Stromal cell of bone marrow (primary cell): Measurements from ENCODE around the gene OR4F15.
A peak's percentile ranks its signal among the peaks of the same experiment; 100 is the strongest.

ENCODE experiments used
- DNase-seq: peaks from one replicate; pipeline ENCODE4 v3.0.0-alpha.2; 2012; ENCODE audit warnings: low read depth

The OR4F15 gene

GRCh38 chr15:101804375-101804774, 7.6 kb upstream of the OR4F15 start:
- DNase-seq, result no peak

GRCh38 chr15:101804941-101805340, 7.1 kb upstream of the OR4F15 start:
- no peak for DNase-seq

DNA sequence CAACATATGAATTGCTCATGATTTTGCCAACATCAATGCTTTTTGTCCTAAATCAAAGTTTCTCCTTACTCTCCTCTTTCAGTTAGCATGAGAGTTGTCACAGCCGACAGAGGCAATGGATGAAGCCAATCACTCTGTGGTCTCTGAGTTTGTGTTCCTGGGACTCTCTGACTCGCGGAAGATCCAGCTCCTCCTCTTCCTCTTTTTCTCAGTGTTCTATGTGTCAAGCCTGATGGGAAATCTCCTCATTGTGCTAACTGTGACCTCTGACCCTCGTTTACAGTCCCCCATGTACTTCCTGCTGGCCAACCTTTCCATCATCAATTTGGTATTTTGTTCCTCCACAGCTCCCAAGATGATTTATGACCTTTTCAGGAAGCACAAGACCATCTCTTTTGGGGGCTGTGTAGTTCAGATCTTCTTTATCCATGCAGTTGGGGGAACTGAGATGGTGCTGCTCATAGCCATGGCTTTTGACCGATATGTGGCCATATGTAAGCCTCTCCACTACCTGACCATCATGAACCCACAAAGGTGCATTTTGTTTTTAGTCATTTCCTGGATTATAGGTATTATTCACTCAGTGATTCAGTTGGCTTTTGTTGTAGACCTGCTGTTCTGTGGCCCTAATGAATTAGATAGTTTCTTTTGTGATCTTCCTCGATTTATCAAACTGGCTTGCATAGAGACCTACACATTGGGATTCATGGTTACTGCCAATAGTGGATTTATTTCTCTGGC, 6.2 kb upstream of the OR4F15 start:
- DNase-seq, result no peak

GRCh38 chr15:101807345-101807945, 4.6 kb upstream of the OR4F15 start:
- DNase-seq, result peak; percentile 28

DNA sequence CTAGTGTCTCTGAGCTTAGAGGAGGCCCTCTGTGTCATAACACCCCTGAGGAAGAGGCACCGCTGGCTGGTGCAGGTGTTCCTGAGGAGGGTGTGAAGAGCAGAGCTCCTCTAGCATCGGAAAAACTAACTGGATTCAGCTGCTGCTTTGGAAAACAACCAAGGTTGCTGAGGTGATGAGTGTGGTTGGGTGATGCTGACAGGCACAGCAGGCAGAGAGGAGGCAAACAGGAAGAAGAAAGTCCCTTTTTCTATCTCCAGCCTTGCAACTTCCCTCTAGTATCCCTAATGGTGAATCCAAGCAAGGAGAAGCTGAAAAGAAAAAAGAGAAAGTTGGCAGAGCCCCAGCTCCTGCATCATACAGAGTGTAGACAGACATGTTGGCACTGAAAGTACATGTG, 3.8 kb upstream of the OR4F15 start:
- DNase-seq, result peak; percentile 6

- no peak for DNase-seq
Measured at GRCh38 chr15:101810456-101810855, 1.5 kb upstream of the OR4F15 start.

GRCh38 chr15:101810876-101811275, 1.1 kb upstream of the OR4F15 start:
- DNase-seq, result no peak

DNA sequence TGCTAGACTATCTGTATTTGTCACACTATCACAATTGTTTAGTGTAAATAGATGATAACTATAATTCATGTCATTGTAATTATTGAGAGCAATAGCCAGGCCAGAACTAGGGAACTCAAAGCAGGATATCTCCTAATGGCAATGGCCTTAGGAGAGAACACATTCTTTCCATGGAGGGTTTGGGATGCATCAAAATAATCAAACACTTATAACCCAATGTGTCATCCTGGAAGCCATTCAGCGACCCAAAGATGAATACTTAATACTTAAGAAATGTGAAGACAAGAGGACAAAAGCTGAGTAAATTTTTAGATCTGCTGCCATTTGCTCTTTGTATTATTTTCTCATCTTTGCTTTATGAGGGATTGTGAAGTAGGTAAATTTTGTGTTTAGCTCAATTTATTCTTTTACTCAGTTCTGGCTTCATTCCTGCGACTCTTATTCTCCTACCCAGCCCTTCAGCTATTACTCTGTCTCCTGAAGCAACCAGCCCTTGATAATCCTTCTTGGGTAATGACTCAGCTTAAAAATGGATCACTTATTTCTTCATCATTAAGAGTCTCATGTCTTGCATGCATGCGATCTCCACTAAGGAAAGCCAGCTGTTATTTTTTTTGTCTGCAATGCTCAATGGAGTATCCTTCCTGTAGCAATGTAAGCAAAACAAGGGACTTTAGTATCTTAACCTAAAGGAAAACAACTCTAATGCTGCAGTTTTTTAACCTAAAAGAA, 2.0 kb downstream of the OR4F15 start:
- peak; percentile 12 for DNase-seq

DNA sequence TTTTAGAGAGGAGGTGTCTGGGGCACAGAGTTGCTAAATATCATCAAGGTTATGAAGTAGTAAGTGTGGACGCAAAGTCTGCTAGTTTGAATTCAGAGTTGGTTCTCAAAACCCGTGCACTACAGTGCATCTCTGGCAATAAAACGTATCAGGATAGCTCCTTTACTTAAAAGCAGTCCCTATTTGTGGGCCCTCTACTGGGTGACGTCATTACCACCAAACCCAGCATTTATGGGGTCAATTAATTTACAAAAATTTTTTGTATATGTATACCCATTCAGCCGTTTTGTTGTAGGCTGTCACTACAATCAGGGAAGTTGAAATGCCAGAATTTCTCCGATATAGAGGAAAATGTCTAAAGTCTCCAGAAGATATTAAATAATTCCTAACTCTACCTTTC, 8.8 kb downstream of the OR4F15 start:
- DNase-seq, result no peak

DNA sequence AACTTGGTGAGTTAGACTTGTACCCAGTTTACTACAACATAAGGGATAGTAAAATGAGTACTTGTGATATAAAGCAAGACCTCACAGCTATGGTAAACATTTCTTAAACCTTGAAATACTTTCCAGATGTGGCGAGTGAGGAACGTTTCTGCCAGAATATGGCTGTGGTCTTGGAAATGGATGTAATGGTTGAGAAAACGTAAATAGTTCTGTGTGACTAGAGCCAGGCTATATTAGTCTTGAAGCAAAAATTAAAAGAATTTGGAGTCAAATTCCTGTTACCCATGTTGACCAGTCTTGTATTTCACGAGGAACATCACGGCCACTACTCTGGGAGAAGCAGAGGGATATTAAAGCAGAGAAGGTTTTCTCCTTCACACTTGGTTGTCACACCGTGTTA, 15.3 kb downstream of the OR4F15 start:
- DNase-seq, result no peak

- no peak for DNase-seq
Measured at GRCh38 chr15:101828774-101829173, 16.8 kb downstream of the OR4F15 start.

DNA sequence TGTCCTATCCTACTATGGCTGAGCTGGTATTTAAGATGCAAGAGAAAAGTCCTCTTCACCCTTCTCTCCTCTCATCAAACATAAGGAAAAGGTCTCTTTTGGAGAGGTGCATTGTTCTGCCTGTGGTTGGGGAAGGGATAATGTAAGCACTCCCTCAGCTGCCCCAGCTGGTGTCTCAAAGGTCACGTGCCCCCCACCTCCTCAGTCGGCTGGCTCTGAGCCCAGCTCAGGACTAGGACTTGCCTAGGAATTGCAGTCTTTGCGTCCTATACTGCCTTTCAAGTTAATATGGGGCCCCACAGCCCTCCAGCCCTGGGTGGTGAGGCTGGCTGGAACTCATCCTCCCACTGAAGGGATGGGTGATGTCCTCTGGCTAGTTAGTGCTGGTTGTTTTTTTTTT, 29.7 kb downstream of the OR4F15 start:
- DNase-seq, result no peak

- DNase-seq, result no peak
Measured at GRCh38 chr15:101844916-101845315, 32.9 kb downstream of the OR4F15 start.

GRCh38 chr15:101852356-101852755, 40.4 kb downstream of the OR4F15 start:
- DNase-seq, result no peak
